IMR-90 (cell line): ENCODE results near the gene GAREM1. TPM values are rescaled to one million over a fixed set of nuclear protein-coding genes. Genes with fewer than 3 reads are reported as not detected.

Experiments
- ATAC-seq: fragments of 200-7000 bp; cut with Tn5 transposase; 2 replicates; pipeline ENCODE4 v1.9.1; 2020; ENCODE audit warnings: low read depth, mild to moderate bottlenecking, moderate library complexity
- BruUV-seq: library from RNA; stranded (reverse); fragments of 400-500 nt; replicated peaks from 2 replicates; lab custom pipeline; 2021; lab: Mats Ljungman, UMichigan
- CTCF ChIA-PET: fragments of 300-600 bp; formaldehyde crosslinking; extraction: SDS; loops from one replicate; lab custom pipeline; 2021; ENCODE audit warnings: antibody characterized with exemption; lab: Yijun Ruan, JAX
- POLR2A ChIA-PET: fragments of 300-600 bp; sonication (Branson Sonifier 250); formaldehyde crosslinking; loops from one replicate; lab custom pipeline; 2022; ENCODE audit warnings: antibody characterized with exemption; ENCODE audit not compliant: unreplicated experiment; lab: Charles Lee
- DNase-seq: peaks from one replicate; pipeline ENCODE4 v3.0.0; 2013
- H2AFZ ChIP-seq: replicated peaks from 2 replicates; pipeline ENCODE3; 2013; ENCODE audit warnings: low read length, mild to moderate bottlenecking; ENCODE audit not compliant: poor library complexity
- H2AK5ac ChIP-seq: 2 replicates; pipeline ENCODE4 v1.6.1; 2013; ENCODE audit warnings: low read depth, low read length, inconsistent platforms
- H2AK9ac ChIP-seq: replicated peaks from 2 replicates; pipeline ENCODE3; 2013; ENCODE audit warnings: mild to moderate bottlenecking, low read depth, low read length, moderate library complexity; ENCODE audit not compliant: poor library complexity
- H2BK120ac ChIP-seq: 2 replicates; pipeline ENCODE4 v1.6.1; 2013; ENCODE audit warnings: low read depth, low read length, inconsistent platforms
- H2BK15ac ChIP-seq: 3 replicates; pipeline ENCODE4 v1.6.1; 2013; ENCODE audit warnings: low read depth, low read length, inconsistent platforms
- H2BK20ac ChIP-seq: 2 replicates; pipeline ENCODE4 v1.6.1; 2013; ENCODE audit warnings: low read depth, mild to moderate bottlenecking, inconsistent platforms, low read length, moderate library complexity
- H2BK5ac ChIP-seq: 2 replicates; pipeline ENCODE4 v1.6.1; 2013; ENCODE audit warnings: mild to moderate bottlenecking, low read depth, low read length, inconsistent platforms; ENCODE audit not compliant: poor library complexity, severe bottlenecking
- H3K14ac ChIP-seq: replicated peaks from 2 replicates; pipeline ENCODE4 v1.6.1; 2013; ENCODE audit warnings: low read depth, low read length, inconsistent platforms
- H3K18ac ChIP-seq: 2 replicates; pipeline ENCODE4 v1.6.1; 2013; ENCODE audit warnings: low read depth, low read length, control low read depth
- H3K23ac ChIP-seq: 2 replicates; pipeline ENCODE4 v1.6.1; 2013; ENCODE audit warnings: low read depth, low read length, inconsistent platforms
- H3K27ac ChIP-seq: 2 replicates; pipeline ENCODE4 v1.5.1; 2013; ENCODE audit warnings: mild to moderate bottlenecking, control low read depth, low read length; ENCODE audit not compliant: insufficient read depth
- H3K27me3 ChIP-seq: 2 replicates; pipeline ENCODE4 v1.6.1; 2013; ENCODE audit warnings: low read length; ENCODE audit not compliant: control insufficient read depth, insufficient read depth
- H3K36me3 ChIP-seq: 2 replicates; pipeline ENCODE4 v1.6.1; 2013; ENCODE audit warnings: low read length, mixed read lengths; ENCODE audit not compliant: control insufficient read depth, insufficient read depth
- H3K4ac ChIP-seq: 2 replicates; pipeline ENCODE4 v1.6.1; 2013; ENCODE audit warnings: low read depth, low read length, inconsistent platforms
- H3K4me1 ChIP-seq: 2 replicates; pipeline ENCODE4 v1.6.1; 2013; ENCODE audit warnings: low read length, mixed read lengths; ENCODE audit not compliant: control insufficient read depth, insufficient read depth
- H3K4me2 ChIP-seq: 2 replicates; pipeline ENCODE4 v1.6.1; 2013; ENCODE audit warnings: low read depth, mild to moderate bottlenecking, control low read depth, low read length, moderate library complexity
- H3K4me3 ChIP-seq: 2 replicates; pipeline ENCODE4 v1.5.1; 2013; ENCODE audit warnings: low read depth, mild to moderate bottlenecking, control low read depth, low read length, moderate library complexity; ENCODE audit not compliant: insufficient read depth
- H3K56ac ChIP-seq: 2 replicates; pipeline ENCODE4 v1.6.1; 2013; ENCODE audit warnings: low read length, inconsistent platforms; ENCODE audit not compliant: insufficient read depth; ENCODE audit errors: extremely low read depth
- H3K79me1 ChIP-seq, 2 experiments: 2 replicates each; pipeline ENCODE4 v1.6.1; 2013; ENCODE audit warnings: low read length in 2 of 2, inconsistent platforms in 1 of 2, low read depth in 1 of 2
- H3K9ac ChIP-seq: 2 replicates; pipeline ENCODE4 v1.6.1; 2013; ENCODE audit warnings: low read depth, low read length, control low read depth
- H3K9me1 ChIP-seq: 2 replicates; pipeline ENCODE4 v1.6.1; 2013; ENCODE audit warnings: low read length, inconsistent platforms; ENCODE audit not compliant: insufficient read depth
- H3K9me3 ChIP-seq: 2 replicates; pipeline ENCODE4 v1.6.1; 2013; ENCODE audit warnings: low read length; ENCODE audit not compliant: control insufficient read depth, insufficient read depth
- H4K20me1 ChIP-seq: 2 replicates; pipeline ENCODE4 v1.6.1; 2013; ENCODE audit warnings: low read length, inconsistent platforms; ENCODE audit not compliant: insufficient read depth
- H4K5ac ChIP-seq: 2 replicates; pipeline ENCODE4 v1.6.1; 2013; ENCODE audit warnings: mild to moderate bottlenecking, low read depth, low read length, control low read depth
- H4K8ac ChIP-seq, 2 experiments: 2 replicates each; pipeline ENCODE4 v1.6.1; 2013; ENCODE audit warnings: low read depth in 2 of 2, low read length in 2 of 2, control low read depth in 1 of 2, inconsistent platforms in 1 of 2
- H4K91ac ChIP-seq: 2 replicates; pipeline ENCODE4 v1.6.1; 2013; ENCODE audit warnings: low read depth, low read length, inconsistent platforms; ENCODE audit not compliant: insufficient read depth
- CEBPB ChIP-seq: IDR thresholded peaks from 2 replicates; pipeline ENCODE4 v1.6.1; 2012; ENCODE audit warnings: low read depth, low read length, improper control_type of control experiment
- CHD1 ChIP-seq: IDR thresholded peaks from 2 replicates; pipeline ENCODE4 v1.6.1; 2012; ENCODE audit warnings: low read depth, low read length, improper control_type of control experiment
- FOS ChIP-seq: fragments of 150-350 bp; IDR thresholded peaks from 2 replicates; pipeline ENCODE4 v1.6.1; 2016; ENCODE audit warnings: low read depth, low read length
- MAFK ChIP-seq: IDR thresholded peaks from 2 replicates; pipeline ENCODE4 v1.6.1; 2012; ENCODE audit warnings: low read depth, low read length, improper control_type of control experiment
- MXI1 ChIP-seq: IDR thresholded peaks from 2 replicates; pipeline ENCODE4 v1.6.1; 2012; ENCODE audit warnings: low read depth, mild to moderate bottlenecking, low read length, moderate library complexity, borderline replicate concordance
- POLR2A ChIP-seq: IDR thresholded peaks from 2 replicates; pipeline ENCODE4 v1.6.1; 2012; ENCODE audit warnings: mild to moderate bottlenecking, low read depth, low read length
- RCOR1 ChIP-seq: IDR thresholded peaks from 2 replicates; pipeline ENCODE4 v1.6.1; 2012; ENCODE audit warnings: mild to moderate bottlenecking, low read length, improper control_type of control experiment; ENCODE audit not compliant: insufficient replicate concordance
- RFX5 ChIP-seq: IDR thresholded peaks from 2 replicates; pipeline ENCODE4 v1.8.0; 2012; ENCODE audit warnings: low read depth, mild to moderate bottlenecking, low read length, moderate library complexity
- WGBS, 2 experiments: methylation state at CpG; one replicate each; pipeline versions ENCODE4 v1.1.5 to v1.1.7; 2013; ENCODE audit warnings: missing lambda C conversion rate in 2 of 2; ENCODE audit not compliant: insufficient read length in 1 of 2; ENCODE audit errors: extremely low coverage in 2 of 2; 5-methylcytosine and 5-hydroxymethylcytosine counted together
- dilution Hi-C: fragments of 300-500 bp; cut with HindIII; formaldehyde crosslinking; loops from one replicate; pipeline ENCODE4 v1.14.3; 2018; ENCODE audit warnings: low sequenced_read_pairs; ENCODE audit not compliant: unreplicated experiment
- in situ Hi-C: fragments of 300-500 bp; cut with MboI; formaldehyde crosslinking; loops from 3 replicates; pipeline ENCODE4 v1.14.3; 2019; ENCODE audit warnings: low sequenced_read_pairs, inconsistent platforms, mixed read lengths
- intact Hi-C: fragments of 100-400 bp; cut with micrococcal nuclease; formaldehyde crosslinking; loops from 2 replicates; pipeline ENCODE4 v1.10.0; 2022
- polyA plus RNA-seq, 3 experiments: library from polyadenylated mRNA; depleted of rRNA; stranded (reverse); fragments of >200 nt; gene quantifications; 2 replicates each; pipeline ENCODE4 v1.2.3, GENCODE V29; 2012; ENCODE audit warnings: low replicate concordance in 1 of 3
- total RNA-seq: library from RNA; depleted of rRNA; stranded (reverse); fragments of >200 nt; gene quantifications from 2 replicates; pipeline ENCODE4 v1.2.3, GENCODE V29; 2012
- TF ChIP-seq, protein P1 (sequence below): conservative IDR thresholded peaks from 2 replicates; pipeline ENCODE4 v1.5.1; 2012; ENCODE audit warnings: mild to moderate bottlenecking, low read depth, low read length, improper control_type of control experiment
- TF ChIP-seq, protein P2 (sequence below): fragments of 150-350 bp; IDR thresholded peaks from 2 replicates; pipeline ENCODE4 v1.6.1; 2016; ENCODE audit warnings: low read depth, mild to moderate bottlenecking, low read length, moderate library complexity, borderline replicate concordance
- TF ChIP-seq, protein P3 (sequence below): fragments of 150-350 bp; IDR thresholded peaks from 2 replicates; pipeline ENCODE4 v1.6.1; 2017; ENCODE audit warnings: mild to moderate bottlenecking, antibody characterized with exemption, low read length, low read depth

Gene GAREM1
- total and polyA plus RNA-seq, 2 of the 4 experiments (the other 2 are of a cell fraction), result 1.4 to 2.3 TPM

DNA sequence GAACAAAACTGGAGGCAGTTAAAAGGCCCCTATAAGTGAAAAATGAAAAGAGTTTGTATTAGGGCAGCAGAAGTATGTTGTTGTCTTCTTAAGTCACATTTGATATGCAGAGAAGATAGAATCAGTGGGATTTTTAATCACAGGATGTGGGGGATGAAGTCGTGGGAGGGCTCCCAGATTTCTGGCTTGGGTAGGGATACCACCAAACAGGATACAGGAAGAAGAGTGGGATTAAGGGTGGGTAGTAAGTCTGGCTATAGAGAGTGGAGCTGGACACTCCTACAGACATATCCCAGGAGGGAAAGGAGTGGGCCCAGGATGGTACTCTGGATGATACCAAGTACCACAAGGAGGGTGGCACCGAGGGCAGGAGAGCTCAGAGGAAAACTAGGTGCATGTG is 99.3 kb downstream of the GAREM1 start:
- no peak for ATAC-seq
- in situ Hi-C loops (no loop called here), intact Hi-C loops (no loop called here), dilution Hi-C loops (no loop called here)
- Histone ChIP-seq H2AFZ (no peak overlapping the region), H3K56ac (no peak overlapping the region), H3K4me2 (no peak overlapping the region), H4K20me1 (no peaks in the 10 kb centered on the region), H2BK20ac (no peak overlapping the region), H3K4me1 (peaks cover 6% of the 10 kb centered on the region), H3K9ac (no peak overlapping the region), H4K91ac (no peak overlapping the region), H2BK5ac (no peak overlapping the region), H3K4me3 (no peak overlapping the region), H3K18ac (no peak overlapping the region), H3K9me1 (no peaks in the 10 kb centered on the region; the same call in 1 of the 2 replicates), H3K36me3 (no peaks in the 10 kb centered on the region), H2AK9ac (no peak overlapping the region), H3K23ac (no peak overlapping the region), H2AK5ac (no peak overlapping the region), H2BK120ac (no peak overlapping the region), H3K79me1 (no peaks in the 10 kb centered on the region), H3K27me3 (no peaks in the 10 kb centered on the region), H3K27ac (no peak overlapping the region), H3K4ac (no peak overlapping the region), H4K5ac (no peak overlapping the region), H3K14ac (no peak overlapping the region), H4K8ac (no peak overlapping the region), H2BK15ac (no peak overlapping the region; the same call in 2 of the 3 replicates), H3K9me3 (no peaks in the 10 kb centered on the region)
- DNase-seq, result no peak
- WGBS, 2 experiments, result 88% methylated on average over 1 of the region's 2 CpGs; no CpG with 5 or more reads in 1 of the 2 experiments
- TF ChIP-seq RFX5, result no peak
- TF ChIP-seq MXI1, result no peak
- TF ChIP-seq FOS, result no peak
- TF ChIP-seq, protein P1, sequence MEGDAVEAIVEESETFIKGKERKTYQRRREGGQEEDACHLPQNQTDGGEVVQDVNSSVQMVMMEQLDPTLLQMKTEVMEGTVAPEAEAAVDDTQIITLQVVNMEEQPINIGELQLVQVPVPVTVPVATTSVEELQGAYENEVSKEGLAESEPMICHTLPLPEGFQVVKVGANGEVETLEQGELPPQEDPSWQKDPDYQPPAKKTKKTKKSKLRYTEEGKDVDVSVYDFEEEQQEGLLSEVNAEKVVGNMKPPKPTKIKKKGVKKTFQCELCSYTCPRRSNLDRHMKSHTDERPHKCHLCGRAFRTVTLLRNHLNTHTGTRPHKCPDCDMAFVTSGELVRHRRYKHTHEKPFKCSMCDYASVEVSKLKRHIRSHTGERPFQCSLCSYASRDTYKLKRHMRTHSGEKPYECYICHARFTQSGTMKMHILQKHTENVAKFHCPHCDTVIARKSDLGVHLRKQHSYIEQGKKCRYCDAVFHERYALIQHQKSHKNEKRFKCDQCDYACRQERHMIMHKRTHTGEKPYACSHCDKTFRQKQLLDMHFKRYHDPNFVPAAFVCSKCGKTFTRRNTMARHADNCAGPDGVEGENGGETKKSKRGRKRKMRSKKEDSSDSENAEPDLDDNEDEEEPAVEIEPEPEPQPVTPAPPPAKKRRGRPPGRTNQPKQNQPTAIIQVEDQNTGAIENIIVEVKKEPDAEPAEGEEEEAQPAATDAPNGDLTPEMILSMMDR, result no peak
- no peak for TF ChIP-seq CEBPB
- no peak for TF ChIP-seq MAFK
- TF ChIP-seq POLR2A, result no peak
- TF ChIP-seq RCOR1, result no peak
- no peak for TF ChIP-seq CHD1
- TF ChIP-seq, protein P2, sequence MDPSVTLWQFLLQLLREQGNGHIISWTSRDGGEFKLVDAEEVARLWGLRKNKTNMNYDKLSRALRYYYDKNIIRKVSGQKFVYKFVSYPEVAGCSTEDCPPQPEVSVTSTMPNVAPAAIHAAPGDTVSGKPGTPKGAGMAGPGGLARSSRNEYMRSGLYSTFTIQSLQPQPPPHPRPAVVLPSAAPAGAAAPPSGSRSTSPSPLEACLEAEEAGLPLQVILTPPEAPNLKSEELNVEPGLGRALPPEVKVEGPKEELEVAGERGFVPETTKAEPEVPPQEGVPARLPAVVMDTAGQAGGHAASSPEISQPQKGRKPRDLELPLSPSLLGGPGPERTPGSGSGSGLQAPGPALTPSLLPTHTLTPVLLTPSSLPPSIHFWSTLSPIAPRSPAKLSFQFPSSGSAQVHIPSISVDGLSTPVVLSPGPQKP, result no peak
- TF ChIP-seq, protein P3, sequence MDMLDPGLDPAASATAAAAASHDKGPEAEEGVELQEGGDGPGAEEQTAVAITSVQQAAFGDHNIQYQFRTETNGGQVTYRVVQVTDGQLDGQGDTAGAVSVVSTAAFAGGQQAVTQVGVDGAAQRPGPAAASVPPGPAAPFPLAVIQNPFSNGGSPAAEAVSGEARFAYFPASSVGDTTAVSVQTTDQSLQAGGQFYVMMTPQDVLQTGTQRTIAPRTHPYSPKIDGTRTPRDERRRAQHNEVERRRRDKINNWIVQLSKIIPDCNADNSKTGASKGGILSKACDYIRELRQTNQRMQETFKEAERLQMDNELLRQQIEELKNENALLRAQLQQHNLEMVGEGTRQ, result no peak
- ChIA-PET POLR2A (no interaction called here), CTCF (no interaction called here)
- no TSS peak for BruUV-seq
